Ovary (tissue), 3 donors: ENCODE data around the gene HCN1.

Source experiments
- EP300 ChIP-seq: sonication (generic); formaldehyde crosslinking; IDR thresholded peaks from one replicate; pipeline ENCODE4 v1.6.1; 2017; ENCODE audit warnings: antibody characterized with exemption
- POLR2A ChIP-seq: fragments of 450-650 bp; IDR thresholded peaks from one replicate; pipeline ENCODE4 v1.6.1; 2017; ENCODE audit warnings: antibody characterized with exemption, mild to moderate bottlenecking, moderate library complexity
- TF ChIP-seq, protein P1 (sequence below), 3 donors: fragments of 450-650 bp in 2 of 3; fragments of 200-600 bp in 1 of 3; IDR thresholded peaks; one replicate each; pipeline versions ENCODE4 v1.5.1 to v1.8.0; 2016 to 2022; ENCODE audit warnings: antibody characterized with exemption in 3 of 3, mild to moderate bottlenecking in 1 of 3
- donor health status: DM: no; HTN: no; CAD: no.

DNA sequence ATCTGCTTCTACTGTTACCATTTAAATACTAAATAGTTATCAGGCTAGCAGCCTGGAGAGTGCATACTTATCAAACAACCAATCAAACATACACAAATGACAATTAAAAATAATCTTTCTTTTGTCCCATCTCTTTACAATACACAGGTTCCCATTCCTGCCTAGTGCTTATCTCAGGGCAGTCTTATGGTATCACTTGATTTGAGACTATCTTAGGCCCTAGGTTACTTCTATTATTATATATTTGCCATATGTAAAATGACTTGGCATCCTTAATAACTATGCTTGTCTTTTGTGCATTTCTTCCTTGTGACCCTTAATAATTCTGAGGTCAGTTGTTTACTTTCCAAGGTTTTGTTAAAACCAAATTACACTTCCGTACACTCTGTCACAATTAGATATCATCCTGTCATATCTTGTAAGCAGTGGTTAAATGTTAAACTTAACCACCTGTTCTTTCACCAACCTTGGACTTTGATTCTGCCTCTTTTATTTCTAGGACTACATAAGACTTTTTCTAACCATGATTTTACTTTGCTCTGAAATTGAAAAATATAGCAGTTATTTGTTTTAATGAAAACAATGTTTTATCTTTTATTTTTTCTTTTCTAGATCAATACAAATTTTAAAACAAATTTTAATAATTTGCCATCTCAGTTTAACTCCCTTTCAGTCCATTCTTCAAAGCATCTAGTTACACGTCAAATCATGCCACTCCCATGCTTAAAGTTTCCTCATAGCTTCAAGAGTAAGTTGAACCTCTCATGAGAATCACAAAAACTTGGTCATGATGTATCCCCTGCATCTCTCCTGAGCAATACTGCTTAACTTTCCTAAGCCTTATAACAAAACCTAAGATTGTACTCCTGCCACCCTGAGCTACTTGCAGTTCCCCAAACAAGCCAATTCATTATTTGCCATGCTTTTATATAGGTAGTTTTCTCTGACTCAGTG, 281.3 kb downstream of the HCN1 start:
- TF ChIP-seq, protein P1, sequence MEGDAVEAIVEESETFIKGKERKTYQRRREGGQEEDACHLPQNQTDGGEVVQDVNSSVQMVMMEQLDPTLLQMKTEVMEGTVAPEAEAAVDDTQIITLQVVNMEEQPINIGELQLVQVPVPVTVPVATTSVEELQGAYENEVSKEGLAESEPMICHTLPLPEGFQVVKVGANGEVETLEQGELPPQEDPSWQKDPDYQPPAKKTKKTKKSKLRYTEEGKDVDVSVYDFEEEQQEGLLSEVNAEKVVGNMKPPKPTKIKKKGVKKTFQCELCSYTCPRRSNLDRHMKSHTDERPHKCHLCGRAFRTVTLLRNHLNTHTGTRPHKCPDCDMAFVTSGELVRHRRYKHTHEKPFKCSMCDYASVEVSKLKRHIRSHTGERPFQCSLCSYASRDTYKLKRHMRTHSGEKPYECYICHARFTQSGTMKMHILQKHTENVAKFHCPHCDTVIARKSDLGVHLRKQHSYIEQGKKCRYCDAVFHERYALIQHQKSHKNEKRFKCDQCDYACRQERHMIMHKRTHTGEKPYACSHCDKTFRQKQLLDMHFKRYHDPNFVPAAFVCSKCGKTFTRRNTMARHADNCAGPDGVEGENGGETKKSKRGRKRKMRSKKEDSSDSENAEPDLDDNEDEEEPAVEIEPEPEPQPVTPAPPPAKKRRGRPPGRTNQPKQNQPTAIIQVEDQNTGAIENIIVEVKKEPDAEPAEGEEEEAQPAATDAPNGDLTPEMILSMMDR (IDR thresholded peaks at IDR 0.05) = no peak
- TF ChIP-seq POLR2A (no peak), EP300 (no peak)
